BE2C (cell line): Measurements from ENCODE around the gene STX10.

Source experiments
- DNase-seq: peaks from one replicate; pipeline ENCODE4 v3.0.0-alpha.2; 2020
- H3K27me3 ChIP-seq: fragments of 250-450 bp; sonication (Bioruptor Pico); 2 replicates; pipeline ENCODE4 v1.5.1; 2020; ENCODE audit warnings: mild to moderate bottlenecking
- H3K36me3 ChIP-seq: fragments of 250-450 bp; sonication (Bioruptor Pico); 2 replicates; pipeline ENCODE4 v1.5.1; 2020; ENCODE audit warnings: mild to moderate bottlenecking
- H3K4me1 ChIP-seq: fragments of 250-450 bp; sonication (Bioruptor Pico); 2 replicates; pipeline ENCODE4 v1.5.1; 2020
- H3K4me3 ChIP-seq: 2 replicates; pipeline ENCODE4 v1.5.1; 2011; ENCODE audit warnings: low read depth, low read length
- H3K9me3 ChIP-seq: fragments of 250-450 bp; sonication (Bioruptor Pico); 2 replicates; pipeline ENCODE4 v1.5.1; 2020
- TF ChIP-seq, protein P1 (sequence below): IDR thresholded peaks from 2 replicates; pipeline ENCODE4 v1.5.1; 2012; ENCODE audit warnings: mild to moderate bottlenecking, low read depth, low read length

STX10 gene

DNA sequence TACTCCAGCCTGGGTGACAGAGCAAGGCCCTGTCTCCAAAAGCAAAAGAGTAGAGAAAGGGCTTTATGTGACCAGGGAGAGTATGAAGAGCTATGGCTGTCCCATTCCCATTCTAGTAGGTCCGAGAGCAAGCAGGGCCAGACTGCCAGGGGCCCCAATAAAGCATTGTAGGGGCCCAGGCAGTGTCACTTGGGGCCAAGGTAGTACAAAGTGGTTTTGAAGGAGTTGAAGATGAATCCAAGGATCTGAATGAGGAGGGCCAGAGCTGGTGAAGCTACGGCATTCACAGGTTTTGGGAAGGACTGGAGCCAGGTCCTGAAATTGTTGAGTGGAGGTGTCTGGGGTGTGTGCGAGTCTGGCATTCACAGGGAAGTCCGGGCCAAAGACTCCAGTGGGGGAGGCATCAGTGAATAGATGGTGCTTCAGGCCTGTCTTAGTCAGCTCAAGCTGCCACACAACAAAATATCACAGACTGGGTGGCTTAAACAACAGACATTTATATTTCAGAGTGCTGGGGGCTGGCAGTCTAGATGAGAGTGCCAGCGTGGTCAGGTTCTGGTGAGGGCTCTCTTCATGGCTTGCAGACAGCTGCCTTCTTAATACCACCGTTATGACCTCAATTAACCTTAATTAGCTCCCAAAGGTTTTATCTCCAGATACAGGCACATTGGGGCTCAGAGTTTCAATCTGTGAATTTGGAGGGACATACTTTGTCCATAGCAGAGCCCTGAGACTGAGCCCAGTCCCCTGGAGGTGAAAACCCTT, 22.2 kb downstream of the STX10 start:
- Histone ChIP-seq H3K27me3 (no peaks in the 10 kb centered on the region), H3K9me3 (no peaks in the 10 kb centered on the region), H3K36me3 (peaks cover 25% of the 10 kb centered on the region), H3K4me3 (no peak overlapping the region), H3K4me1 (no peaks in the 10 kb centered on the region)
- TF ChIP-seq, protein P1, sequence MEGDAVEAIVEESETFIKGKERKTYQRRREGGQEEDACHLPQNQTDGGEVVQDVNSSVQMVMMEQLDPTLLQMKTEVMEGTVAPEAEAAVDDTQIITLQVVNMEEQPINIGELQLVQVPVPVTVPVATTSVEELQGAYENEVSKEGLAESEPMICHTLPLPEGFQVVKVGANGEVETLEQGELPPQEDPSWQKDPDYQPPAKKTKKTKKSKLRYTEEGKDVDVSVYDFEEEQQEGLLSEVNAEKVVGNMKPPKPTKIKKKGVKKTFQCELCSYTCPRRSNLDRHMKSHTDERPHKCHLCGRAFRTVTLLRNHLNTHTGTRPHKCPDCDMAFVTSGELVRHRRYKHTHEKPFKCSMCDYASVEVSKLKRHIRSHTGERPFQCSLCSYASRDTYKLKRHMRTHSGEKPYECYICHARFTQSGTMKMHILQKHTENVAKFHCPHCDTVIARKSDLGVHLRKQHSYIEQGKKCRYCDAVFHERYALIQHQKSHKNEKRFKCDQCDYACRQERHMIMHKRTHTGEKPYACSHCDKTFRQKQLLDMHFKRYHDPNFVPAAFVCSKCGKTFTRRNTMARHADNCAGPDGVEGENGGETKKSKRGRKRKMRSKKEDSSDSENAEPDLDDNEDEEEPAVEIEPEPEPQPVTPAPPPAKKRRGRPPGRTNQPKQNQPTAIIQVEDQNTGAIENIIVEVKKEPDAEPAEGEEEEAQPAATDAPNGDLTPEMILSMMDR: no peak
- no peak for DNase-seq

- H3K4me1 ChIP-seq: no peaks in the 10 kb centered on the region
- H3K4me3 ChIP-seq: no peak overlapping the region
- DNase-seq: no peak
- H3K27me3 ChIP-seq: no peaks in the 10 kb centered on the region
- peaks cover 23% of the 10 kb centered on the region for H3K36me3 ChIP-seq
- no peaks in the 10 kb centered on the region for H3K9me3 ChIP-seq
- TF ChIP-seq, protein P1: no peak
Observed at GRCh38 chr19:13127051-13127450, 23.1 kb downstream of the STX10 start.

- H3K4me1 ChIP-seq: no peaks in the 10 kb centered on the region
- TF ChIP-seq, protein P1: no peak
- peaks cover 26% of the 10 kb centered on the region for H3K36me3 ChIP-seq
Observed at GRCh38 chr19:13122980-13123957, 26.9 kb downstream of the STX10 start.

DNA sequence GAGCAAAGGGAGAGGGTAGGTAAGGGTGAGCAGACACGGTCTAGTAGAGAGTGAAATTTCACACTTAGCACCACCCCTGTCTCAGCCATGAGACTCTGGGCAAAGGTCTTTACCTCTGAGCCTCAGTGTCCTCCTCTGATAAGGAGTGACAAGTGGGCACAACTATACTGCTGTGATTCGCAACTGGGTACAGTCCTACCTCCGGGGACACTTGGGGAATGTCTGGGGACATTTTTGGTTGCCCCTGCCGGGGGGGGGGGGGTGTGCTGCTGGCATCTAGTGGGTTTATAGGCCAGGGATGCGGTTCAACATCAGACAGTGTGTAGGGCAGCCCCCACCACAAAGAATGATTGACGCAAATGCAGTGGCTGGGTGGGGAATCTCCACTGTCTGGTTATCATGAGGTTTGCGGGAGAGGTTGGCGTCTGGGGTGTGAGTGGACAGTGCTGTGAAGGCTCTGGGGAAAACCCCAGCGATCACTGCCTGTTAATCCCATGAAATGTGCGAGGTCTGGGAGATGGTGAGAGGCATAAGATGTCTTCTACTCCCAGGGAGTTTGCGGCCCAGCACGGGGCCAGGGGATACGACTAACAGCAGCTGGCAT, 27.8 kb downstream of the STX10 start:
- Histone ChIP-seq H3K4me1 (no peaks in the 10 kb centered on the region), H3K4me3 (no peak overlapping the region), H3K27me3 (no peaks in the 10 kb centered on the region), H3K9me3 (no peaks in the 10 kb centered on the region), H3K36me3 (peaks cover 26% of the 10 kb centered on the region)
- no peak for DNase-seq
- TF ChIP-seq, protein P1: no peak

More at GRCh38 chr19:13122980-13123957, 26.9 kb downstream of the STX10 start:
- H3K27me3 ChIP-seq: no peaks in the 10 kb centered on the region
- no peak for DNase-seq
- H3K4me3 ChIP-seq: no peak overlapping the region
- no peaks in the 10 kb centered on the region for H3K9me3 ChIP-seq

- H3K27me3 ChIP-seq: no peaks in the 10 kb centered on the region
- peaks cover 26% of the 10 kb centered on the region for H3K36me3 ChIP-seq
- no peak for DNase-seq
- no peak overlapping the region for H3K4me3 ChIP-seq
- H3K9me3 ChIP-seq: no peaks in the 10 kb centered on the region
- no peaks in the 10 kb centered on the region for H3K4me1 ChIP-seq
- TF ChIP-seq, protein P1: no peak
Observed at GRCh38 chr19:13121551-13122274, 28.5 kb downstream of the STX10 start.
